HepG2 (cell line): ENCODE data around the gene PHLDB1. TPM values are rescaled to one million over a fixed set of nuclear protein-coding genes. Genes with fewer than 3 reads are reported as not detected.

Experiments used
- ADNP ChIP-seq: sonication (generic); formaldehyde crosslinking; IDR thresholded peaks from 2 replicates; pipeline ENCODE4 v1.4.0; 2020; ENCODE audit warnings: missing genetic modification reagents
- ARID2 ChIP-seq: sonication (generic); formaldehyde crosslinking; IDR thresholded peaks from 2 replicates; pipeline ENCODE4 v1.8.1; 2022; ENCODE audit warnings: mild to moderate bottlenecking, missing genetic modification reagents, borderline replicate concordance
- ATF6 ChIP-seq: sonication (generic); formaldehyde crosslinking; conservative IDR thresholded peaks from 2 replicates; pipeline ENCODE4 v1.4.0; 2020; ENCODE audit warnings: missing genetic modification reagents
- BORCS8-MEF2B ChIP-seq: sonication (generic); formaldehyde crosslinking; IDR thresholded peaks from 2 replicates; pipeline ENCODE4 v1.8.0; 2022; ENCODE audit warnings: mild to moderate bottlenecking, missing genetic modification reagents
- GZF1 ChIP-seq: sonication (generic); formaldehyde crosslinking; IDR thresholded peaks from 2 replicates; pipeline ENCODE4 v1.5.1; 2020; ENCODE audit warnings: mild to moderate bottlenecking, missing genetic modification reagents
- NFE2L1 ChIP-seq: sonication (generic); formaldehyde crosslinking; IDR thresholded peaks from 2 replicates; pipeline ENCODE4 v1.4.0; 2020; ENCODE audit warnings: missing genetic modification reagents, mild to moderate bottlenecking, borderline replicate concordance
- POGK ChIP-seq: sonication (generic); formaldehyde crosslinking; conservative IDR thresholded peaks from 2 replicates; pipeline ENCODE4 v1.8.0; 2022; ENCODE audit warnings: mild to moderate bottlenecking, moderate library complexity, missing genetic modification reagents
- PRDM15 ChIP-seq: sonication (generic); formaldehyde crosslinking; IDR thresholded peaks from 2 replicates; pipeline ENCODE4 v1.4.0; 2020; ENCODE audit warnings: missing genetic modification reagents
- RAD51 ChIP-seq: fragments of 450-650 bp; IDR thresholded peaks from 2 replicates; pipeline ENCODE4 v1.6.1; 2016; ENCODE audit warnings: borderline replicate concordance
- ZBTB38 ChIP-seq: sonication (generic); formaldehyde crosslinking; IDR thresholded peaks from 2 replicates; pipeline ENCODE4 v1.5.1; 2020; ENCODE audit warnings: mild to moderate bottlenecking, missing genetic modification reagents
- ZNF24 ChIP-seq: fragments of 450-650 bp; IDR thresholded peaks from 2 replicates; pipeline ENCODE4 v1.6.1; 2017; ENCODE audit warnings: antibody characterized with exemption, mild to moderate bottlenecking
- ZNF331 ChIP-seq: sonication (generic); formaldehyde crosslinking; IDR thresholded peaks from 2 replicates; pipeline ENCODE4 v1.4.0; 2020; ENCODE audit warnings: missing genetic modification reagents
- ZNF530 ChIP-seq: sonication (generic); formaldehyde crosslinking; IDR thresholded peaks from 2 replicates; pipeline ENCODE4 v1.5.0; 2020; ENCODE audit warnings: low read depth, mild to moderate bottlenecking, missing genetic modification reagents
- ZNF724P ChIP-seq: sonication (generic); formaldehyde crosslinking; IDR thresholded peaks from 2 replicates; pipeline ENCODE4 v1.8.0; 2022; ENCODE audit warnings: missing genetic modification reagents, borderline replicate concordance
- polyA plus RNA-seq, 8 experiments: library from polyadenylated mRNA; depleted of rRNA in 3 of 8; stranded (reverse) in 7 of 8; unstranded in 1 of 8; fragments of >200 nt; fragmentation: Illumina TruSeq in 4 of 8; extraction: Trizol in 4 of 8; gene quantifications; 2 replicates each; pipeline versions ENCODE4 v1.2.1 to v1.2.3, GENCODE V29; 2011 to 2016; ENCODE audit warnings: low read depth in 4 of 8, missing spikeins in 1 of 8, mixed read lengths in 1 of 8; ENCODE audit not compliant: insufficient read depth in 1 of 8
- total RNA-seq, 5 experiments: library from RNA; depleted of rRNA; stranded (reverse); fragments of >200 nt; fragmentation: Illumina TruSeq; extraction: Trizol; gene quantifications; 2 replicates each; pipeline ENCODE4 v1.2.3, GENCODE V29; 2016; ENCODE audit warnings: low read depth in 1 of 5
- TF ChIP-seq, protein P1 (sequence below): sonication (generic); formaldehyde crosslinking; IDR thresholded peaks from 2 replicates; pipeline ENCODE4 v1.4.0; 2020; ENCODE audit warnings: mild to moderate bottlenecking, missing genetic modification reagents, borderline replicate concordance
- TF ChIP-seq, protein P2 (sequence below): sonication (generic); formaldehyde crosslinking; IDR thresholded peaks from 2 replicates; pipeline ENCODE4 v1.8.0; 2022; ENCODE audit warnings: missing genetic modification reagents, mild to moderate bottlenecking, borderline replicate concordance

The PHLDB1 gene
- total and polyA plus RNA-seq, 2 of the 13 experiments (the other 11 are each of a cell fraction or from before 2014, with no cell fraction given), result 13.8 to 14.2 TPM

DNA sequence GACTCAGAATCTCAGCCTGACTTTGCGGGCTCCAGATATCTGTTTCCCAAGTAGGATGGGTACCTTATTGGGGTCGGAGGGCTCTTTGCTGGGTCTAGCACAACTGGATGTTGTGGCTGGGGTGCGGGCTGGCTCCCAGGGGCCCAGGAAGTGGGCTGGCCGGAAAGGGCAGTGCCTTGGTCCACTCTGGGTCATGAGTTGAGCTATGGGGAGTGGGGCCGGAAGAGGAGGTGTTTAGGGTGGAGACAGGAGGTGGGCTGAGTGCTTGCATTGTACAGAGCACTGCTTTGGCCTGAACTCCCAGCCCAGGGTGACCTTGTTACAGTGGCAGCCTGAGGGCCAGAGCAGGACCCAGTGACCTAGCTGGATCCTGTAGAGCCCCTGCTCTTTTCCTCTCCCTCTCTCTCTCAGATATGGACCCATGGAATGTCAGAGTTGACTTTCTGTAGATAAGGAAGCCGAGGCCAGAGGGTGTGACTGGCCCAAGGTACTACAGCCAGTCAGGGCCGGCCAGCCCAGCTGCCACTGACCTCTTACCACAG is 13.2 kb downstream of the PHLDB1 start (continued):
- TF ChIP-seq, protein P1, sequence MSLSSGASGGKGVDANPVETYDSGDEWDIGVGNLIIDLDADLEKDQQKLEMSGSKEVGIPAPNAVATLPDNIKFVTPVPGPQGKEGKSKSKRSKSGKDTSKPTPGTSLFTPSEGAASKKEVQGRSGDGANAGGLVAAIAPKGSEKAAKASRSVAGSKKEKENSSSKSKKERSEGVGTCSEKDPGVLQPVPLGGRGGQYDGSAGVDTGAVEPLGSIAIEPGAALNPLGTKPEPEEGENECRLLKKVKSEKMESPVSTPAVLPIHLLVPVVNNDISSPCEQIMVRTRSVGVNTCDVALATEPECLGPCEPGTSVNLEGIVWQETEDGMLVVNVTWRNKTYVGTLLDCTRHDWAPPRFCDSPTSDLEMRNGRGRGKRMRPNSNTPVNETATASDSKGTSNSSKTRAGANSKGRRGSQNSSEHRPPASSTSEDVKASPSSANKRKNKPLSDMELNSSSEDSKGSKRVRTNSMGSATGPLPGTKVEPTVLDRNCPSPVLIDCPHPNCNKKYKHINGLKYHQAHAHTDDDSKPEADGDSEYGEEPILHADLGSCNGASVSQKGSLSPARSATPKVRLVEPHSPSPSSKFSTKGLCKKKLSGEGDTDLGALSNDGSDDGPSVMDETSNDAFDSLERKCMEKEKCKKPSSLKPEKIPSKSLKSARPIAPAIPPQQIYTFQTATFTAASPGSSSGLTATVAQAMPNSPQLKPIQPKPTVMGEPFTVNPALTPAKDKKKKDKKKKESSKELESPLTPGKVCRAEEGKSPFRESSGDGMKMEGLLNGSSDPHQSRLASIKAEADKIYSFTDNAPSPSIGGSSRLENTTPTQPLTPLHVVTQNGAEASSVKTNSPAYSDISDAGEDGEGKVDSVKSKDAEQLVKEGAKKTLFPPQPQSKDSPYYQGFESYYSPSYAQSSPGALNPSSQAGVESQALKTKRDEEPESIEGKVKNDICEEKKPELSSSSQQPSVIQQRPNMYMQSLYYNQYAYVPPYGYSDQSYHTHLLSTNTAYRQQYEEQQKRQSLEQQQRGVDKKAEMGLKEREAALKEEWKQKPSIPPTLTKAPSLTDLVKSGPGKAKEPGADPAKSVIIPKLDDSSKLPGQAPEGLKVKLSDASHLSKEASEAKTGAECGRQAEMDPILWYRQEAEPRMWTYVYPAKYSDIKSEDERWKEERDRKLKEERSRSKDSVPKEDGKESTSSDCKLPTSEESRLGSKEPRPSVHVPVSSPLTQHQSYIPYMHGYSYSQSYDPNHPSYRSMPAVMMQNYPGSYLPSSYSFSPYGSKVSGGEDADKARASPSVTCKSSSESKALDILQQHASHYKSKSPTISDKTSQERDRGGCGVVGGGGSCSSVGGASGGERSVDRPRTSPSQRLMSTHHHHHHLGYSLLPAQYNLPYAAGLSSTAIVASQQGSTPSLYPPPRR (CRISPR knock-in tag), result peak; percentile 56
- TF ChIP-seq PRDM15 (peak; percentile 40; the same call in 1 of the 2 replicates), POGK (CRISPR knock-in tag) (no peak), ZBTB38 (CRISPR knock-in tag) (no peak; the same call in 1 of the 2 replicates), NFE2L1 (CRISPR knock-in tag) (no peak), ATF6 (CRISPR knock-in tag) (no peak), ARID2 (no peak), ZNF530 (CRISPR knock-in tag) (no peak), ZNF331 (CRISPR knock-in tag) (no peak), BORCS8-MEF2B (no peak), RAD51 (no peak), GZF1 (CRISPR knock-in tag) (no peak), ZNF24 (no peak), ZNF724P (CRISPR knock-in tag) (no peak), ADNP (CRISPR knock-in tag) (no peak)
- TF ChIP-seq, protein P2, sequence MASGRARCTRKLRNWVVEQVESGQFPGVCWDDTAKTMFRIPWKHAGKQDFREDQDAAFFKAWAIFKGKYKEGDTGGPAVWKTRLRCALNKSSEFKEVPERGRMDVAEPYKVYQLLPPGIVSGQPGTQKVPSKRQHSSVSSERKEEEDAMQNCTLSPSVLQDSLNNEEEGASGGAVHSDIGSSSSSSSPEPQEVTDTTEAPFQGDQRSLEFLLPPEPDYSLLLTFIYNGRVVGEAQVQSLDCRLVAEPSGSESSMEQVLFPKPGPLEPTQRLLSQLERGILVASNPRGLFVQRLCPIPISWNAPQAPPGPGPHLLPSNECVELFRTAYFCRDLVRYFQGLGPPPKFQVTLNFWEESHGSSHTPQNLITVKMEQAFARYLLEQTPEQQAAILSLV (CRISPR knock-in tag), result no peak; the same call in 1 of the 2 replicates
